H9 (cell line): Measurements from ENCODE around the gene RPS16. TPM values are rescaled to one million over a fixed set of nuclear protein-coding genes. Genes with fewer than 3 reads are reported as not detected.

Experiments used
- DNase-seq: peaks from one replicate; pipeline ENCODE4 v3.0.0-alpha.2; 2017
- H2AFZ ChIP-seq: one replicate; pipeline ENCODE4 v1.6.1; 2013; ENCODE audit warnings: mild to moderate bottlenecking, low read length, control low read depth, moderate library complexity
- H2AK5ac ChIP-seq: 2 replicates; pipeline ENCODE4 v1.6.1; 2013; ENCODE audit warnings: low read length, control low read depth, mixed read lengths; ENCODE audit not compliant: insufficient read length
- H2BK120ac ChIP-seq: one replicate; pipeline ENCODE4 v1.6.1; 2013; ENCODE audit warnings: low read depth, mild to moderate bottlenecking, low read length, control low read depth, inconsistent platforms; ENCODE audit not compliant: poor library complexity, severe bottlenecking
- H2BK12ac ChIP-seq: 2 replicates; pipeline ENCODE4 v1.6.1; 2013; ENCODE audit warnings: low read length, control low read depth, mixed read lengths, low read depth; ENCODE audit not compliant: insufficient read length
- H2BK15ac ChIP-seq: 2 replicates; pipeline ENCODE4 v1.6.1; 2013; ENCODE audit warnings: low read depth, low read length, control low read depth
- H2BK20ac ChIP-seq: one replicate; pipeline ENCODE4 v1.6.1; 2013; ENCODE audit warnings: low read depth, mild to moderate bottlenecking, low read length, control low read depth, inconsistent platforms; ENCODE audit not compliant: poor library complexity, severe bottlenecking
- H2BK5ac ChIP-seq: 2 replicates; pipeline ENCODE4 v1.6.1; 2013; ENCODE audit warnings: low read length, control low read depth, mixed read lengths; ENCODE audit not compliant: insufficient read length
- H3K14ac ChIP-seq: 2 replicates; pipeline ENCODE4 v1.6.1; 2013; ENCODE audit warnings: low read length, control low read depth; ENCODE audit not compliant: insufficient read depth
- H3K18ac ChIP-seq: 2 replicates; pipeline ENCODE4 v1.6.1; 2013; ENCODE audit warnings: low read depth, mild to moderate bottlenecking, mixed read lengths, low read length, control low read depth; ENCODE audit not compliant: insufficient read length
- H3K23ac ChIP-seq: 2 replicates; pipeline ENCODE4 v1.6.1; 2013; ENCODE audit warnings: low read length, control low read depth, mixed read lengths, low read depth; ENCODE audit not compliant: insufficient read length
- H3K23me2 ChIP-seq: 2 replicates; pipeline ENCODE4 v1.6.1; 2013; ENCODE audit warnings: low read depth, mild to moderate bottlenecking, mixed read lengths, low read length, control low read depth; ENCODE audit not compliant: insufficient read length, poor library complexity, severe bottlenecking
- H3K27ac ChIP-seq: 2 replicates; pipeline ENCODE4 v1.5.1; 2013; ENCODE audit warnings: low read length, control low read depth, mixed read lengths, low read depth; ENCODE audit not compliant: insufficient read length
- H3K27me3 ChIP-seq: 2 replicates; pipeline ENCODE4 v1.6.1; 2013; ENCODE audit warnings: low read length, control low read depth, inconsistent platforms; ENCODE audit not compliant: insufficient read depth
- H3K4ac ChIP-seq: 2 replicates; pipeline ENCODE4 v1.6.1; 2013; ENCODE audit warnings: low read depth, mild to moderate bottlenecking, control low read depth, inconsistent platforms, low read length, moderate library complexity
- H3K4me1 ChIP-seq: 2 replicates; pipeline ENCODE4 v1.6.1; 2013; ENCODE audit warnings: low read length, control low read depth, inconsistent platforms; ENCODE audit not compliant: insufficient read depth
- H3K4me2 ChIP-seq: 2 replicates; pipeline ENCODE4 v1.6.1; 2013; ENCODE audit warnings: low read length, control low read depth, mixed read lengths; ENCODE audit not compliant: insufficient read length, insufficient read depth
- H3K56ac ChIP-seq: 2 replicates; pipeline ENCODE4 v1.6.1; 2013; ENCODE audit warnings: low read depth, mild to moderate bottlenecking, mixed read lengths, low read length, control low read depth; ENCODE audit not compliant: insufficient read length
- H3K79me1 ChIP-seq: 2 replicates; pipeline ENCODE4 v1.6.1; 2013; ENCODE audit warnings: low read depth, mild to moderate bottlenecking, moderate library complexity, low read length, control low read depth, inconsistent platforms; ENCODE audit not compliant: insufficient read depth, poor library complexity, severe bottlenecking
- H3K79me2 ChIP-seq: 2 replicates; pipeline ENCODE4 v1.6.1; 2013; ENCODE audit warnings: low read length, control low read depth, inconsistent platforms; ENCODE audit not compliant: insufficient read depth
- H3K9ac ChIP-seq: 2 replicates; pipeline ENCODE4 v1.6.1; 2013; ENCODE audit warnings: low read length, control low read depth, mixed read lengths; ENCODE audit not compliant: insufficient read length; ENCODE audit errors: extremely low read depth
- H3K9me3 ChIP-seq: one replicate; pipeline ENCODE4 v1.6.1; 2013; ENCODE audit warnings: low read depth, low read length, inconsistent platforms; ENCODE audit not compliant: control insufficient read depth
- H3T11ph ChIP-seq: one replicate; pipeline ENCODE4 v1.6.1; 2013; ENCODE audit warnings: mild to moderate bottlenecking, low read length, control low read depth, inconsistent platforms
- H4K20me1 ChIP-seq: one replicate; pipeline ENCODE4 v1.6.1; 2013; ENCODE audit not compliant: control insufficient read depth, insufficient read length, insufficient read depth
- H4K5ac ChIP-seq: 2 replicates; pipeline ENCODE4 v1.6.1; 2013; ENCODE audit warnings: low read depth, mild to moderate bottlenecking, mixed read lengths, low read length, control low read depth; ENCODE audit not compliant: insufficient read length
- H4K8ac ChIP-seq: replicated peaks from 2 replicates; pipeline ENCODE4 v1.6.1; 2013; ENCODE audit warnings: low read length, control low read depth, mixed read lengths, low read depth; ENCODE audit not compliant: insufficient read length
- H4K91ac ChIP-seq: 2 replicates; pipeline ENCODE4 v1.6.1; 2013; ENCODE audit warnings: low read depth, mild to moderate bottlenecking, moderate library complexity, mixed read lengths, low read length, control low read depth; ENCODE audit not compliant: insufficient read length
- H3K27ac Mint-ChIP-seq, 3 experiments: 2 replicates in 2 of 3; 3 replicates in 1 of 3; pipeline ENCODE4 v1.8.0; 2020 to 2021; ENCODE audit warnings: mixed read lengths in 3 of 3, mild to moderate bottlenecking in 1 of 3, moderate library complexity in 1 of 3
- H3K27me3 Mint-ChIP-seq: 2 replicates; pipeline ENCODE4 v1.8.0; 2021; ENCODE audit warnings: low read depth, mild to moderate bottlenecking, moderate library complexity, mixed read lengths
- H3K36me3 Mint-ChIP-seq, 3 experiments: 2 replicates in 2 of 3; 3 replicates in 1 of 3; pipeline ENCODE4 v1.8.0; 2020 to 2021; ENCODE audit warnings: low read depth in 3 of 3, mixed read lengths in 3 of 3; ENCODE audit not compliant: insufficient read depth in 1 of 3
- H3K4me1 Mint-ChIP-seq, 2 experiments: 2 replicates each; pipeline ENCODE4 v1.8.0; 2020; ENCODE audit warnings: mixed read lengths in 2 of 2
- H3K4me3 Mint-ChIP-seq, 2 experiments: 2 replicates in 1 of 2; 3 replicates in 1 of 2; pipeline ENCODE4 v1.8.0; 2020 to 2021; ENCODE audit warnings: mild to moderate bottlenecking in 2 of 2, mixed read lengths in 2 of 2, moderate library complexity in 1 of 2
- H3K9me3 Mint-ChIP-seq, 2 experiments: 2 replicates in 1 of 2; 3 replicates in 1 of 2; pipeline ENCODE4 v1.8.0; 2020; ENCODE audit warnings: mild to moderate bottlenecking in 2 of 2, mixed read lengths in 2 of 2, moderate library complexity in 1 of 2
- whole genome bisulfite sequencing: extraction: QIAGEN DNeasy Blood & Tissue Kit; methylation state at CpG from one replicate; pipeline ENCODE4 v1.1.7; 2013; ENCODE audit warnings: missing lambda C conversion rate, low lambda C conversion rate, mixed read lengths; ENCODE audit not compliant: insufficient read length; ENCODE audit errors: extremely low coverage; 5-methylcytosine and 5-hydroxymethylcytosine counted together
- total RNA-seq: library from RNA; stranded (reverse); gene quantifications from 2 replicates; pipeline ENCODE4 v1.2.1, GENCODE V29; 2021
- TF ChIP-seq, protein P1 (sequence below): fragments of 200-600 bp; sonication (generic); conservative IDR thresholded peaks from 3 replicates; pipeline ENCODE4 v1.8.0; 2021; ENCODE audit warnings: antibody characterized with exemption, mild to moderate bottlenecking

Gene RPS16
- total RNA-seq, 1 experiment from 2014 or later, result 2,711 TPM

GRCh38 chr19:39410831-39411080, 25.0 kb downstream of the RPS16 start:
- H3K9me3 Mint-ChIP-seq, result no peaks in the 10 kb centered on the region; a peak in 1 of 5 replicates
- no peak overlapping the region for H3K23ac ChIP-seq
- H3K23me2 ChIP-seq, result peaks cover 19% of the 10 kb centered on the region
- no peak overlapping the region for H4K5ac ChIP-seq
- H2BK12ac ChIP-seq, result no peak overlapping the region
- H3T11ph ChIP-seq, result no peak overlapping the region
- no peak overlapping the region for H2BK15ac ChIP-seq
- H3K27me3 ChIP-seq, result no peaks in the 10 kb centered on the region
- peaks cover 9% of the 10 kb centered on the region; the same call in 1 of the 2 replicates for H3K79me2 ChIP-seq
- H3K56ac ChIP-seq, result no peak overlapping the region
- no peak overlapping the region for H3K4ac ChIP-seq
- H2BK20ac ChIP-seq, result no peak overlapping the region
- H3K36me3 Mint-ChIP-seq, result peaks cover 10 to 30% (median 24%) of the 10 kb centered on the region in 3 experiments
- peaks cover 6% of the 10 kb centered on the region for H3K79me1 ChIP-seq
- H3K4me3 Mint-ChIP-seq, result peak overlapping the region; percentile 96 to 97
- H3K4me1 Mint-ChIP-seq, result peaks cover 43 to 56% of the 10 kb centered on the region in 2 experiments
- peak overlapping the region in 2 of 3 experiments; percentile 73 to 76; a peak in 5 of 7 replicates for H3K27ac Mint-ChIP-seq
- no peak overlapping the region for H2AK5ac ChIP-seq
- peaks cover 4% of the 10 kb centered on the region; the same call in 1 of the 2 replicates for H3K4me1 ChIP-seq
- H3K9me3 ChIP-seq, result no peaks in the 10 kb centered on the region
- WGBS, result no CpG with 5 or more reads among the region's 1 CpG
- no peak overlapping the region for H3K27ac ChIP-seq
- no peak for DNase-seq
- no peak overlapping the region for H2BK120ac ChIP-seq
- H3K9ac ChIP-seq, result peak overlapping the region; percentile 86
- H4K8ac ChIP-seq, result no peak overlapping the region
- peak overlapping the region; percentile 78 for H3K4me2 ChIP-seq
- no peak overlapping the region for H3K14ac ChIP-seq
- H3K18ac ChIP-seq, result no peak overlapping the region
- no peak overlapping the region for H2AFZ ChIP-seq
- peaks cover 1% of the 10 kb centered on the region; the same call in 1 of the 2 replicates for H3K27me3 Mint-ChIP-seq
- no peak overlapping the region for H4K91ac ChIP-seq
- H4K20me1 ChIP-seq, result peaks cover 2% of the 10 kb centered on the region
- H2BK5ac ChIP-seq, result no peak overlapping the region
- TF ChIP-seq, protein P1, sequence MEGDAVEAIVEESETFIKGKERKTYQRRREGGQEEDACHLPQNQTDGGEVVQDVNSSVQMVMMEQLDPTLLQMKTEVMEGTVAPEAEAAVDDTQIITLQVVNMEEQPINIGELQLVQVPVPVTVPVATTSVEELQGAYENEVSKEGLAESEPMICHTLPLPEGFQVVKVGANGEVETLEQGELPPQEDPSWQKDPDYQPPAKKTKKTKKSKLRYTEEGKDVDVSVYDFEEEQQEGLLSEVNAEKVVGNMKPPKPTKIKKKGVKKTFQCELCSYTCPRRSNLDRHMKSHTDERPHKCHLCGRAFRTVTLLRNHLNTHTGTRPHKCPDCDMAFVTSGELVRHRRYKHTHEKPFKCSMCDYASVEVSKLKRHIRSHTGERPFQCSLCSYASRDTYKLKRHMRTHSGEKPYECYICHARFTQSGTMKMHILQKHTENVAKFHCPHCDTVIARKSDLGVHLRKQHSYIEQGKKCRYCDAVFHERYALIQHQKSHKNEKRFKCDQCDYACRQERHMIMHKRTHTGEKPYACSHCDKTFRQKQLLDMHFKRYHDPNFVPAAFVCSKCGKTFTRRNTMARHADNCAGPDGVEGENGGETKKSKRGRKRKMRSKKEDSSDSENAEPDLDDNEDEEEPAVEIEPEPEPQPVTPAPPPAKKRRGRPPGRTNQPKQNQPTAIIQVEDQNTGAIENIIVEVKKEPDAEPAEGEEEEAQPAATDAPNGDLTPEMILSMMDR, result no peak
